Uterus (tissue), 4 donors: ENCODE measurements around the gene TMEM121. TPM values are rescaled to one million over a fixed set of nuclear protein-coding genes. Genes with fewer than 3 reads are reported as not detected.
"Not testable (repeated sequence)": the region's sequence is repeated elsewhere in the genome, so short reads cannot be mapped to it uniquely, and the experiment has no call there.

ENCODE experiments used
- DNase-seq, 2 donors: peaks; one replicate each; pipeline ENCODE4 v3.0.0-alpha.2; 2019 to 2020
- H3K27ac ChIP-seq, 2 donors: fragments of 200-600 bp; sonication (generic); 1 replicate in 1 of 2; 2 replicates in 1 of 2; pipeline ENCODE4 v1.5.1; 2016 to 2018
- H3K27me3 ChIP-seq, 2 donors: fragments of 200-600 bp; sonication (generic); one replicate each; pipeline ENCODE4 v1.5.1; 2018 to 2019; ENCODE audit warnings: control low read depth in 1 of 2
- H3K36me3 ChIP-seq, 2 donors: fragments of 200-600 bp; sonication (generic); one replicate each; pipeline ENCODE4 v1.5.1; 2019; ENCODE audit warnings: control low read depth in 1 of 2
- H3K4me1 ChIP-seq, 2 donors: fragments of 200-600 bp; sonication (generic); one replicate each; pipeline ENCODE4 v1.5.1; 2018 to 2019; ENCODE audit warnings: control low read depth in 1 of 2
- H3K4me3 ChIP-seq, 2 donors: fragments of 200-600 bp; sonication (generic); 1 replicate in 1 of 2; 2 replicates in 1 of 2; pipeline ENCODE4 v1.5.1; 2018 to 2019; ENCODE audit warnings: mild to moderate bottlenecking in 1 of 2
- H3K9me3 ChIP-seq, 2 donors: fragments of 200-600 bp; sonication (generic); one replicate each; pipeline ENCODE4 v1.5.1; 2019; ENCODE audit warnings: control low read depth in 1 of 2
- POLR2A ChIP-seq, 2 donors: fragments of 450-650 bp; IDR thresholded peaks; one replicate each; pipeline ENCODE4 v1.6.1; 2016; ENCODE audit warnings: antibody characterized with exemption in 2 of 2, mild to moderate bottlenecking in 1 of 2, moderate library complexity in 1 of 2
- intact Hi-C: fragments of 100-400 bp; cut with DNase I; formaldehyde crosslinking; loops from one replicate; pipeline ENCODE4 v1.15.1; 2023; ENCODE audit warnings: low total_unique reads
- total RNA-seq, 4 donors: library from RNA; depleted of rRNA in 3 of 4; stranded (reverse); fragments of >200 nt in 3 of 4; gene quantifications; one replicate each; pipeline versions ENCODE4 v1.1.0 to v1.2.4, GENCODE V29; 2014 to 2023
- TF ChIP-seq, protein P1 (sequence below), 4 experiments: fragments of 200-600 bp in 2 of 4; fragments of 450-650 bp in 2 of 4; sonication (generic) in 2 of 4; IDR thresholded peaks; one replicate each; pipeline ENCODE4 v1.5.1; 2016 to 2019; ENCODE audit warnings: antibody characterized with exemption in 4 of 4, mild to moderate bottlenecking in 2 of 4, moderate library complexity in 1 of 4
- donor health status: DM: yes; HTN: yes; CAD: no.

TMEM121 gene
- total RNA-seq, 4 donors from 2014 or later: 2.0 to 42.1 (median 7.7) TPM

DNA sequence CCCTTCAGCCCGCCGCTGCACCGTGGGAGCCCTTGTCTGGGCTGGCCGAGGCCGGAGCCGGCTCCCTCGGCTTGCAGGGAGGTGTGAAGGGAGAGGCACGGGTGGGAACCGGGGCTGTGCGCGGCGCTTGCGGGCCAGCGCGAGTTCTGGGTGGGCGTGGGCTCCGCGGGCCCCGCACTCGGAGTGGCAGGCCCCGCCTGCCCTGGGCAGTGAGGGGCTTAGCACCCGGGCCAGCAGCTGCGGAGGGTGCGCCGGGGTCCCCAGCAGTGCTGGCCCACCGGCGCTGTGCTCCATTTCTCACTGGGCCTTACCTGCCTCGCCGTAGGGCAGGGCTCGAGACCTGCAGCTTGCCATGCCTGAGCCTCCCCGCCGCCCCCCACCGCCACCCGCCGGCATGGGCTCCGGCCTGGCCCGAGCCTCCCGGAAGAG, 21.4 kb downstream of the TMEM121 start:
- no peaks in the 10 kb centered on the region for H3K9me3 ChIP-seq
- H3K36me3 ChIP-seq: no peaks in the 10 kb centered on the region
- intact Hi-C loops: no loop called here
- H3K27me3 ChIP-seq: no peaks in the 10 kb centered on the region
- H3K4me1 ChIP-seq: no peaks in the 10 kb centered on the region
- no peak overlapping the region for H3K4me3 ChIP-seq
- no peak for DNase-seq
- no peak overlapping the region for H3K27ac ChIP-seq
- no peak for TF ChIP-seq POLR2A (IDR thresholded peaks at IDR 0.05)
- TF ChIP-seq, protein P1, sequence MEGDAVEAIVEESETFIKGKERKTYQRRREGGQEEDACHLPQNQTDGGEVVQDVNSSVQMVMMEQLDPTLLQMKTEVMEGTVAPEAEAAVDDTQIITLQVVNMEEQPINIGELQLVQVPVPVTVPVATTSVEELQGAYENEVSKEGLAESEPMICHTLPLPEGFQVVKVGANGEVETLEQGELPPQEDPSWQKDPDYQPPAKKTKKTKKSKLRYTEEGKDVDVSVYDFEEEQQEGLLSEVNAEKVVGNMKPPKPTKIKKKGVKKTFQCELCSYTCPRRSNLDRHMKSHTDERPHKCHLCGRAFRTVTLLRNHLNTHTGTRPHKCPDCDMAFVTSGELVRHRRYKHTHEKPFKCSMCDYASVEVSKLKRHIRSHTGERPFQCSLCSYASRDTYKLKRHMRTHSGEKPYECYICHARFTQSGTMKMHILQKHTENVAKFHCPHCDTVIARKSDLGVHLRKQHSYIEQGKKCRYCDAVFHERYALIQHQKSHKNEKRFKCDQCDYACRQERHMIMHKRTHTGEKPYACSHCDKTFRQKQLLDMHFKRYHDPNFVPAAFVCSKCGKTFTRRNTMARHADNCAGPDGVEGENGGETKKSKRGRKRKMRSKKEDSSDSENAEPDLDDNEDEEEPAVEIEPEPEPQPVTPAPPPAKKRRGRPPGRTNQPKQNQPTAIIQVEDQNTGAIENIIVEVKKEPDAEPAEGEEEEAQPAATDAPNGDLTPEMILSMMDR (IDR thresholded peaks at IDR 0.05): no peak

DNA sequence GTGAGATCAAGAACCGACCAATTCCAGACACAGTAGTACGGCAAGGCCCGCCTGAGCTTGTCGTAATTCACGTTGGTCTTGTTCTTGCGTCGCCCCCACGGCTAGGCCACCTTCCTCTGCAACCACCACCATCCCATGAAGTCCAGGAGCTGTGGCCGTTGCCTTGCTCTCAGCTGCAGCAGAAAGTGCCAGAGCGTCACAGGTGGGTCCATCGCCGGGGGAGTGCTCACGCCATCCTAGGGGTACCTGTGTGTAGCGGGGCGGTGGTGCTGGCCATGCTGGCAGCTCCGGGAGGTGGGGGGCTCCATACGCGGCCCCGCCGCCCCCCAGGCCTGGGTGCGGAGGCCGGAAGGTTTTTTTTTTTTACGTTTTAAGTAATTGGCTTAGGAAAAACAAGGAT, 23.1 kb downstream of the TMEM121 start:
- no peaks in the 10 kb centered on the region for H3K4me1 ChIP-seq
- DNase-seq: no peak
- H3K27ac ChIP-seq: no peak overlapping the region
- H3K27me3 ChIP-seq: no peaks in the 10 kb centered on the region
- intact Hi-C loops: no loop called here
- TF ChIP-seq, protein P1 (IDR thresholded peaks at IDR 0.05): no peak
- TF ChIP-seq POLR2A (IDR thresholded peaks at IDR 0.05): no peak
- no peak overlapping the region for H3K4me3 ChIP-seq
- H3K9me3 ChIP-seq: no peaks in the 10 kb centered on the region
- no peaks in the 10 kb centered on the region for H3K36me3 ChIP-seq

DNA sequence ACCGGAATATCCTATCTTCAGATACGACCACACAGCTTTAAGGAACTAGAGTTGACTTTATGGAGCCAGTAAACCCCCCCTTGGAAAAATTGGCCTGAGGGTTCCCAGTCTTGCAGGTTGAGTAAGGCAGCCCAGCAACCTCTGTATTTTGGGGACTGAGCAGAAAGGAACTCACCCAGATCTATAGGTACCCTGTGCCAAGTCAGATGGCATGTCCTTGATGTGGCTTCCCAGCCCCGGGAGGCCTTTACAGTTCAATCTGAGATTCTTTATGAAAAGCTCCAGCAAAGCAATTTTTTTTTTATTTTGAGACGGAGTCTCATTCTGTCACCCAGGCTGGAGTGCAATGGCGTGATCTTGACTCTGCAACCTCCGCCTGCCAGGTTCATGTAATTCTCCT, 27.6 kb downstream of the TMEM121 start:
- Histone ChIP-seq H3K27me3 (no peaks in the 10 kb centered on the region), H3K27ac (no peak overlapping the region), H3K4me3 (no peak overlapping the region), H3K4me1 (no peaks in the 10 kb centered on the region), H3K9me3 (no peaks in the 10 kb centered on the region), H3K36me3 (no peaks in the 10 kb centered on the region)
- intact Hi-C loops: no loop called here
- DNase-seq: no peak
- TF ChIP-seq POLR2A (IDR thresholded peaks at IDR 0.05): no peak
- TF ChIP-seq, protein P1 (IDR thresholded peaks at IDR 0.05): no peak

DNA sequence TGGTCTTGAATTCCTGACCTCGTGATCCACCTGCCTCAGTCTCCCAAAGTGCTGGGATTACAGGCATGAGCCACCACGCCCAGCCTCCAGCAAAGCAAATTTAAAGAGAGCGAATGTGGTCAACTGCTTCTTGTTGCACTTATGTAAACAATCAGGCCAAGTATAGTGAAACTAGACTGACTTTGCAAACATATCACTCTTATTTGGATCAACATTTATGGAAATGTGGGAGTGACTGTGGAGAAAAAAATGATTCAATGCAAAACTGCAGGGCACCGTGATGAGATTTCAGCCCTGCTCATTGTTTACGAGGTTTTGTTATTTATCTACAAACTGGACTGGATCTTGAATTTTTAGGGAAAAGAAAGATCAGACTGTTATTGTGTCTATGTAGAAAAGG, 28.1 kb downstream of the TMEM121 start:
- TF ChIP-seq POLR2A (IDR thresholded peaks at IDR 0.05): no peak
- TF ChIP-seq, protein P1 (IDR thresholded peaks at IDR 0.05): no peak

DNA sequence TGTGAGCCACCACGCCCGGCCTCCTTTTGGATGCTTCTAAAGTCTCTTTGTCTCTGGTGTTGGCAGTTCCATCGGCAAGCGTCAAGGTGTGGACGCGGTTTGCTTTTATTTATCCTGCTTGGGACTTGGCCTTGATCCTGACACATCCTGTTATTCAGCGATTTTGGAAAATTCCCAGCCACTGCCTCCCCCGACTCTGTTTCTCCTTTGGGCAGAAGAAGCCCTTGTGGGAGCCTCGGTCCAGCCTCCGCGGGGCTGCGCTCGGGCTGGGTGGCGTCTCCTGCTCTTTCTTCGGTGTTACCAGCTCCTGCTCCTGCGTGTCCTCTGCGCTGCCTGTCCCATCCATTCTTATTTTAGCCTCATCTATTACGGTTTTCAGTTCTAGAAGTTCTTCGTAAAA, 31.3 kb downstream of the TMEM121 start:
- H3K4me3 ChIP-seq, intact Hi-C loops, H3K4me1 ChIP-seq, H3K36me3 ChIP-seq, H3K27ac ChIP-seq, DNase-seq, H3K27me3 ChIP-seq, H3K9me3 ChIP-seq: not testable (repeated sequence)

More for the DNA sequence above, 28.1 kb downstream of the TMEM121 start:
- intact Hi-C loops: no loop called here
- Histone ChIP-seq H3K36me3 (no peaks in the 10 kb centered on the region), H3K27me3 (no peaks in the 10 kb centered on the region), H3K4me1 (no peaks in the 10 kb centered on the region), H3K9me3 (no peaks in the 10 kb centered on the region), H3K4me3 (no peak overlapping the region), H3K27ac (no peak overlapping the region)
- DNase-seq: no peak

DNA sequence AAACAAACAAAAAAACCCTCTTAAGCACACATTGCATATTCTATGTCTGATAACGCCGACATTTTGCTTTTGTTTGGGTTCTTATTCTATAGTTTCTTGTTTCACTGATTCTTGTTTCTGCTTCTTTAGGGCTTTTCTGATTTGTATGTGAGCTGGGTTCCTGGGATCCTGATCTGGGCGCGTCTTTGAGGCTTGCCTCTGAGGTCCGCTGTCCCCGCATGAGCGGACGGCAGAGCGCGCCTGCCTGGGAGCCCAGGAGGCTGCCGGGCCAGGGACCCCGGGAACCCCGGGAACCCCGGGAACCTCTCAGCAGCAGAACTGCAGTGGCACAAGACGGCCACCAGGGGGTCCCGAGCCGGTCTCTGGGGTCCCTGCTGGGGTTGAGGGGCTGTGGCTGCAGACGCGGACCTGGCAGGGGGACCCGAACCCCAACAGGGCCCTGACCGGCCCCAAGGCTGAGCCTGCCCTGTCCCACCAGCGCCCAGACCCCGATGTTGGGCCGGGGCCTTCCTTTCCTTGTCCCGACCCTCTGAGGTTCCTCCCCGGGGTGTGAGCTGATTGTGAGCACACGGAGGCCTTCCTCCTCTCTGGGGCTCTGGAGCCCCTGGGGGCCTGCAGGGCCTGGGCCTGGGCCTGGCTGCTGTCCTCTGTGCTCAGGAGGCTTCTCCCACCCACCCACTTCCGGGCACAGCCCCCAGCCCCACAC, 32.2 kb downstream of the TMEM121 start:
- H3K4me3 ChIP-seq: not testable (repeated sequence)

DNA sequence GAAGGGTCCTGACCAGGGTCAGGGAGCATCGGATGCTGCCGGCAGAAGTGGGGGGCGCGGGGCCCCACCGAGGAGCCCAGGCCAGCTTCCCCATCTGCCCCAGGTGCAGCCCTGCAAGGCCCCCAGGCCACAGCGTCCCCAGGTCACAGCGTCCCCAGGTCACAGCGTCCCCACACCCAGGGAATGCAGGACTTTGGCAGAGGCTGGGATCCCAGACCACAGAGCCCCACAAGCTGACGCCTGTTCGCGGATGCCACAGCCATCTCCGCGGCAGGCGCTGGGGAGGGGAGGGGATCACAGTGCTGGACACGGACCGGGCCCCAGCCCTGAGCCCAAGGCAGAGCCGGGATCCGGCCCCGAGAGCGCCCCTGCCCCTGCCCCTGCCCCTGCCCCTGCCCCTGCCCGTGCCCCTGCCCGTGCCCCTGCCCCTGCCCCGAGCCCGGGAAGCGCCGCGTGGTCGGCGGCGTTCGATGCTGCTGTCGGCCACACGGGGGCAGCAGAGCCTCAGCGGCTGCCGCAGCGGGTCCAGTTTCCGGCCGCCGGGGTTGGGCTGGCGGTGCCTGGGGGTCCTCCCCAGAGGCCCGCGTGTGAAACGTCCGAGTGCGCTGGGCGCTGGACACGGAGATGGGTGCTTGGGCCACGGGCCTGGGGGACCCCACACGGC, 33.1 kb downstream of the TMEM121 start:
- H3K27ac ChIP-seq, H3K4me1 ChIP-seq, DNase-seq, H3K4me3 ChIP-seq, H3K27me3 ChIP-seq, H3K36me3 ChIP-seq, intact Hi-C loops, H3K9me3 ChIP-seq: not testable (repeated sequence)

More for the DNA sequence above, 32.2 kb downstream of the TMEM121 start:
- intact Hi-C loops, H3K27me3 ChIP-seq, H3K4me1 ChIP-seq, H3K27ac ChIP-seq, H3K9me3 ChIP-seq, H3K36me3 ChIP-seq, DNase-seq: not testable (repeated sequence)

DNA sequence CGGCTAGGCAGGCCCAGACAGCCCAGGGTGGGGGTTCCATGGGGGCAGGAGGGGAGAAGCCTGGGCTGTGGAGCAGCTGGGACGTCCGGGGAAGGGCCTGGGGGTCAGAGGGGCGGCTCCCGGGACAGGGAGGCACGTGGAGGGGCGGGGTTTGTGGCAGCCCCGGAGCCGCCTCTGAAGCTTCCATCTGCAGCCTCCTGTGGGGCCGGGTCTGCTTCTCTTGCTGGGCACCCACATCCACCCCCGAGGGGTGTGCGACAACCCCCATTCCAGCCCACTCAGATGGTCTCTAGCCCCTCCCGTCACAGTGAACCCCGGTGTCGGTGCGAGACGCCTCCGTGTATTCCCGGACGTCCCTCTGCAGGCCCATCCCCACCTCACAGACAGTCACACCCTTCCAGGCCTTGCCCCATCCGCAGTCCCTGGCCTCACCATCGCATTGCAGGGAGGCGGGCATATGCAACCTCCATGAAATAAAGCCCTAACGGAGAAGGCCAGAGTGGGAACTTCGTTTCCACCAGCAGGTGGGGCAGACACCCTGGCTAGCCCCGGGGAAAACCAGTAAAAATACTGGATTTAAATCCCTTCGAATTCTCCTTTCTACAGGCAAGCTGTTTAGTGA, 33.8 kb downstream of the TMEM121 start:
- H3K4me1 ChIP-seq, H3K9me3 ChIP-seq, H3K27ac ChIP-seq, H3K27me3 ChIP-seq, intact Hi-C loops, DNase-seq, H3K36me3 ChIP-seq, H3K4me3 ChIP-seq: not testable (repeated sequence)

DNA sequence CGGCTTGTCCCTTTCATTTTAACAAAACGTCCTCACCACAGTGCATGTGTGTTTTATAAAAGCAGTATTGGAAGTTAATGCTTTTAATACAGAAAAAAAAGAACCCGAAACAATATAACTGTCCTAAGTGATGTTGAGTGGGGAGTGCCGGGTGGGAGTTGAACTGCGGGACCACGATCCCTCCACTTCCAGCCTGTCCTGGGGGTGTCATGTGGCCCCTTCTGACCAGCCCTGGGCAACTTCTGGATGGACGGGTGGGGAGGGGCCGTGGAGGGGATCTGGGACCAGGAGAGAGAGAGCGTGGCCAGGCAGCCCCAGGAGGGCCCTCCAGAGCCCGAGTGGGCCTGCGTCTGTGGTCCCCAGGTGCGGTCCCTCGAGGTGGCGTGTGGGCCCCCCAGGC, 35.0 kb downstream of the TMEM121 start:
- H3K4me1 ChIP-seq, H3K27ac ChIP-seq, H3K4me3 ChIP-seq, H3K9me3 ChIP-seq, intact Hi-C loops, H3K36me3 ChIP-seq, H3K27me3 ChIP-seq, DNase-seq: not testable (repeated sequence)
